ENCODE measurements around the gene RHOV.

DNA sequence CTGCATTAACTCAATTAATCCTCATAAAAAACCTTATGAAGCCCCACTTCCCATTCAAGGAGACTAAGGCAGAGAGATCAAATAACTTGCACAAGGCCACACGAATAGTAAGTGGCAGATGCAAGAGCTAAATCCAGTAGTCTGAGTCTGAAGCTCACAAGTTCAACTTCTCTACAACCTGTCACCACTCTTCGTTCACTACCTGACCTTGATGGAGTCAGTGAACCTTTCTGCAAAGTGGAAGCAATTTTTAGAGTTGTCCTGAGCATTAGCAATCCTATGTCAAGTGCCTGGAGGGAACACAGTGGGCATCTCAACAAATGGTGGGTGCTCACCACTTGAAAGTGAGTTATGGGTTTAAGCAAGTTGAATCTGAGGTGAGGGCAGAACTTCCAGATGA, 32.3 kb downstream of the RHOV start:
- TF ChIP-seq EZH2phosphoT487 (IDR thresholded peaks at IDR 0.05; ENCODE audit: borderline replicate concordance, low read depth, low read length), result no peak
- TF ChIP-seq, protein P1, sequence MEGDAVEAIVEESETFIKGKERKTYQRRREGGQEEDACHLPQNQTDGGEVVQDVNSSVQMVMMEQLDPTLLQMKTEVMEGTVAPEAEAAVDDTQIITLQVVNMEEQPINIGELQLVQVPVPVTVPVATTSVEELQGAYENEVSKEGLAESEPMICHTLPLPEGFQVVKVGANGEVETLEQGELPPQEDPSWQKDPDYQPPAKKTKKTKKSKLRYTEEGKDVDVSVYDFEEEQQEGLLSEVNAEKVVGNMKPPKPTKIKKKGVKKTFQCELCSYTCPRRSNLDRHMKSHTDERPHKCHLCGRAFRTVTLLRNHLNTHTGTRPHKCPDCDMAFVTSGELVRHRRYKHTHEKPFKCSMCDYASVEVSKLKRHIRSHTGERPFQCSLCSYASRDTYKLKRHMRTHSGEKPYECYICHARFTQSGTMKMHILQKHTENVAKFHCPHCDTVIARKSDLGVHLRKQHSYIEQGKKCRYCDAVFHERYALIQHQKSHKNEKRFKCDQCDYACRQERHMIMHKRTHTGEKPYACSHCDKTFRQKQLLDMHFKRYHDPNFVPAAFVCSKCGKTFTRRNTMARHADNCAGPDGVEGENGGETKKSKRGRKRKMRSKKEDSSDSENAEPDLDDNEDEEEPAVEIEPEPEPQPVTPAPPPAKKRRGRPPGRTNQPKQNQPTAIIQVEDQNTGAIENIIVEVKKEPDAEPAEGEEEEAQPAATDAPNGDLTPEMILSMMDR (conservative IDR thresholded peaks at IDR 0.05; ENCODE audit: low read length), result no peak
